Mesendoderm (in vitro differentiated cells): ENCODE results near the gene SHROOM3.

Experiments used
- DNase-seq: peaks from one replicate; pipeline ENCODE4 v3.0.0; 2013
- H2AK5ac ChIP-seq: 2 replicates; pipeline ENCODE4 v1.6.1; 2013; ENCODE audit warnings: low read length, inconsistent platforms
- H2BK120ac ChIP-seq: 2 replicates; pipeline ENCODE4 v1.6.1; 2013; ENCODE audit warnings: low read depth, mild to moderate bottlenecking, low read length, moderate library complexity, mixed read lengths
- H2BK15ac ChIP-seq: replicated peaks from 2 replicates; pipeline ENCODE4 v1.6.1; 2013; ENCODE audit warnings: low read depth, mild to moderate bottlenecking, moderate library complexity
- H2BK5ac ChIP-seq: 2 replicates; pipeline ENCODE4 v1.6.1; 2013; ENCODE audit warnings: low read length, inconsistent platforms
- H3K18ac ChIP-seq: 2 replicates; pipeline ENCODE4 v1.6.1; 2013; ENCODE audit warnings: mild to moderate bottlenecking, low read length, mixed read lengths
- H3K23ac ChIP-seq: one replicate; pipeline ENCODE4 v1.6.1; 2013; ENCODE audit warnings: low read length
- H3K27ac ChIP-seq: 2 replicates; pipeline ENCODE4 v1.5.1; 2013; ENCODE audit warnings: low read depth, mild to moderate bottlenecking, inconsistent platforms, low read length, moderate library complexity
- H3K27me3 ChIP-seq: 2 replicates; pipeline ENCODE4 v1.6.1; 2013; ENCODE audit warnings: low read length, control low read depth, mild to moderate bottlenecking, inconsistent platforms; ENCODE audit not compliant: insufficient read depth, poor library complexity
- H3K36me3 ChIP-seq: 2 replicates; pipeline ENCODE4 v1.6.1; 2013; ENCODE audit warnings: low read length, inconsistent platforms; ENCODE audit not compliant: control insufficient read depth, insufficient read depth
- H3K4ac ChIP-seq: one replicate; pipeline ENCODE4 v1.6.1; 2013; ENCODE audit warnings: low read depth, mild to moderate bottlenecking, low read length, moderate library complexity
- H3K4me1 ChIP-seq: 2 replicates; pipeline ENCODE4 v1.6.1; 2013; ENCODE audit warnings: low read depth, low read length, inconsistent platforms; ENCODE audit not compliant: control insufficient read depth
- H3K4me2 ChIP-seq: 2 replicates; pipeline ENCODE4 v1.6.1; 2013; ENCODE audit warnings: low read length
- H3K4me3 ChIP-seq: 2 replicates; pipeline ENCODE4 v1.5.1; 2013; ENCODE audit warnings: mild to moderate bottlenecking, low read length
- H3K56ac ChIP-seq: one replicate; pipeline ENCODE4 v1.6.1; 2013; ENCODE audit warnings: low read length
- H3K79me1 ChIP-seq: 2 replicates; pipeline ENCODE4 v1.6.1; 2013; ENCODE audit warnings: low read length, inconsistent platforms
- H3K79me2 ChIP-seq: 2 replicates; pipeline ENCODE4 v1.6.1; 2013; ENCODE audit warnings: mild to moderate bottlenecking, low read length; ENCODE audit not compliant: control insufficient read depth, insufficient read depth
- H3K9ac ChIP-seq: 2 replicates; pipeline ENCODE4 v1.6.1; 2013; ENCODE audit warnings: low read length, inconsistent platforms
- H4K5ac ChIP-seq: one replicate; pipeline ENCODE4 v1.6.1; 2013; ENCODE audit warnings: low read length
- H4K8ac ChIP-seq: one replicate; pipeline ENCODE4 v1.6.1; 2013; ENCODE audit warnings: low read depth, mild to moderate bottlenecking, control low read depth, low read length, moderate library complexity
- WGBS: extraction: QIAGEN DNeasy Blood & Tissue Kit; methylation state at CpG from one replicate; pipeline ENCODE4 v1.1.7; 2013; ENCODE audit warnings: low lambda C conversion rate, missing lambda C conversion rate; ENCODE audit not compliant: insufficient coverage; ENCODE audit errors: extremely low coverage; 5-methylcytosine and 5-hydroxymethylcytosine counted together

The SHROOM3 gene

GRCh38 chr4:76659103-76659490, 224.1 kb downstream of the SHROOM3 start:
- no peak overlapping the region for H3K23ac ChIP-seq
- no peak overlapping the region for H2BK15ac ChIP-seq
- no peaks in the 10 kb centered on the region for H3K4me1 ChIP-seq
- no peaks in the 10 kb centered on the region for H3K79me1 ChIP-seq
- H3K4ac ChIP-seq = no peak overlapping the region
- H2AK5ac ChIP-seq = no peak overlapping the region
- H4K8ac ChIP-seq = no peak overlapping the region
- no peaks in the 10 kb centered on the region for H3K27me3 ChIP-seq
- no peak overlapping the region for H2BK5ac ChIP-seq
- no peaks in the 10 kb centered on the region for H3K79me2 ChIP-seq
- no peak overlapping the region for H3K27ac ChIP-seq
- no CpG with 5 or more reads among the region's 1 CpG for WGBS
- no peak overlapping the region for H3K4me3 ChIP-seq
- H2BK120ac ChIP-seq = no peak overlapping the region
- no peak for DNase-seq
- no peak overlapping the region for H3K4me2 ChIP-seq
- no peak overlapping the region for H3K56ac ChIP-seq
- no peaks in the 10 kb centered on the region for H3K36me3 ChIP-seq
- no peak overlapping the region for H4K5ac ChIP-seq
- no peak overlapping the region for H3K18ac ChIP-seq
- no peak overlapping the region for H3K9ac ChIP-seq

- Histone ChIP-seq H3K4me3 (no peak overlapping the region), H3K36me3 (no peaks in the 10 kb centered on the region), H4K8ac (no peak overlapping the region), H3K4ac (no peak overlapping the region), H2BK5ac (no peak overlapping the region), H3K4me2 (no peak overlapping the region), H2AK5ac (no peak overlapping the region), H3K56ac (no peak overlapping the region), H2BK15ac (no peak overlapping the region), H3K79me1 (no peaks in the 10 kb centered on the region), H3K23ac (no peak overlapping the region), H2BK120ac (no peak overlapping the region), H3K79me2 (no peaks in the 10 kb centered on the region), H3K27me3 (no peaks in the 10 kb centered on the region), H4K5ac (no peak overlapping the region), H3K9ac (no peak overlapping the region), H3K27ac (no peak overlapping the region), H3K4me1 (no peaks in the 10 kb centered on the region), H3K18ac (no peak overlapping the region)
- no peak for DNase-seq
- no CpG with 5 or more reads among the region's 1 CpG for WGBS
Observed at GRCh38 chr4:76663824-76664223, 228.8 kb downstream of the SHROOM3 start.

- Histone ChIP-seq H3K9ac (no peak overlapping the region), H3K56ac (no peak overlapping the region), H3K79me1 (no peaks in the 10 kb centered on the region), H4K5ac (no peak overlapping the region), H3K23ac (no peak overlapping the region), H2BK120ac (no peak overlapping the region), H2AK5ac (no peak overlapping the region), H3K4ac (no peak overlapping the region), H3K18ac (no peak overlapping the region), H3K79me2 (no peaks in the 10 kb centered on the region), H3K4me2 (no peak overlapping the region), H4K8ac (no peak overlapping the region), H2BK5ac (no peak overlapping the region), H3K4me3 (no peak overlapping the region), H3K27ac (no peak overlapping the region), H2BK15ac (no peak overlapping the region), H3K4me1 (no peaks in the 10 kb centered on the region), H3K27me3 (no peaks in the 10 kb centered on the region), H3K36me3 (no peaks in the 10 kb centered on the region)
- DNase-seq = no peak
Observed at GRCh38 chr4:76665153-76665552, 230.1 kb downstream of the SHROOM3 start.

- no peak overlapping the region for H2BK5ac ChIP-seq
- H4K8ac ChIP-seq = no peak overlapping the region
- H3K4ac ChIP-seq = no peak overlapping the region
- H3K18ac ChIP-seq = no peak overlapping the region
- H3K36me3 ChIP-seq = no peaks in the 10 kb centered on the region
- no peaks in the 10 kb centered on the region for H3K79me1 ChIP-seq
- no peak overlapping the region for H2BK120ac ChIP-seq
- H3K27ac ChIP-seq = no peak overlapping the region
- no peak overlapping the region for H3K56ac ChIP-seq
- no peak for DNase-seq
- no peaks in the 10 kb centered on the region for H3K79me2 ChIP-seq
- H3K4me3 ChIP-seq = no peak overlapping the region
- no peak overlapping the region for H3K23ac ChIP-seq
- no peak overlapping the region for H2BK15ac ChIP-seq
- H3K27me3 ChIP-seq = no peaks in the 10 kb centered on the region
- H4K5ac ChIP-seq = no peak overlapping the region
- H3K4me1 ChIP-seq = no peaks in the 10 kb centered on the region
- no peak overlapping the region for H2AK5ac ChIP-seq
- no peak overlapping the region for H3K9ac ChIP-seq
- no CpG with 5 or more reads among the region's 4 CpGs for WGBS
- no peak overlapping the region for H3K4me2 ChIP-seq
Observed at GRCh38 chr4:76665721-76666120, 230.7 kb downstream of the SHROOM3 start.

- Histone ChIP-seq H3K4ac (no peak overlapping the region), H3K27me3 (no peaks in the 10 kb centered on the region), H4K8ac (no peak overlapping the region), H4K5ac (no peak overlapping the region), H2BK120ac (no peak overlapping the region), H2AK5ac (no peak overlapping the region), H3K4me1 (no peaks in the 10 kb centered on the region), H3K56ac (no peak overlapping the region), H3K79me2 (no peaks in the 10 kb centered on the region), H3K23ac (no peak overlapping the region), H3K4me3 (no peak overlapping the region), H3K36me3 (no peaks in the 10 kb centered on the region), H3K79me1 (no peaks in the 10 kb centered on the region), H2BK15ac (no peak overlapping the region), H3K9ac (no peak overlapping the region), H3K27ac (no peak overlapping the region), H2BK5ac (no peak overlapping the region), H3K4me2 (no peak overlapping the region), H3K18ac (no peak overlapping the region)
- WGBS = no CpG with 5 or more reads among the region's 5 CpGs
- DNase-seq = no peak
Observed at GRCh38 chr4:76666944-76667532, 232.0 kb downstream of the SHROOM3 start.

- no peak overlapping the region for H2AK5ac ChIP-seq
- H3K23ac ChIP-seq = no peak overlapping the region
- H3K4me3 ChIP-seq = no peak overlapping the region
- no peak overlapping the region for H3K4ac ChIP-seq
- H3K18ac ChIP-seq = no peak overlapping the region
- no peak overlapping the region for H3K56ac ChIP-seq
- H3K36me3 ChIP-seq = no peaks in the 10 kb centered on the region
- no peaks in the 10 kb centered on the region for H3K4me1 ChIP-seq
- H3K27me3 ChIP-seq = no peaks in the 10 kb centered on the region
- no peak overlapping the region for H3K4me2 ChIP-seq
- WGBS = no CpG with 5 or more reads among the region's 2 CpGs
- no peak overlapping the region for H2BK120ac ChIP-seq
- H4K8ac ChIP-seq = no peak overlapping the region
- H2BK15ac ChIP-seq = no peak overlapping the region
- no peaks in the 10 kb centered on the region for H3K79me2 ChIP-seq
- H3K27ac ChIP-seq = no peak overlapping the region
- no peak overlapping the region for H4K5ac ChIP-seq
- no peaks in the 10 kb centered on the region for H3K79me1 ChIP-seq
- no peak overlapping the region for H3K9ac ChIP-seq
- no peak overlapping the region for H2BK5ac ChIP-seq
- DNase-seq = no peak
Observed at GRCh38 chr4:76670631-76671030, 235.6 kb downstream of the SHROOM3 start.
